ENCODE measurements around the gene RNF34.

DNA sequence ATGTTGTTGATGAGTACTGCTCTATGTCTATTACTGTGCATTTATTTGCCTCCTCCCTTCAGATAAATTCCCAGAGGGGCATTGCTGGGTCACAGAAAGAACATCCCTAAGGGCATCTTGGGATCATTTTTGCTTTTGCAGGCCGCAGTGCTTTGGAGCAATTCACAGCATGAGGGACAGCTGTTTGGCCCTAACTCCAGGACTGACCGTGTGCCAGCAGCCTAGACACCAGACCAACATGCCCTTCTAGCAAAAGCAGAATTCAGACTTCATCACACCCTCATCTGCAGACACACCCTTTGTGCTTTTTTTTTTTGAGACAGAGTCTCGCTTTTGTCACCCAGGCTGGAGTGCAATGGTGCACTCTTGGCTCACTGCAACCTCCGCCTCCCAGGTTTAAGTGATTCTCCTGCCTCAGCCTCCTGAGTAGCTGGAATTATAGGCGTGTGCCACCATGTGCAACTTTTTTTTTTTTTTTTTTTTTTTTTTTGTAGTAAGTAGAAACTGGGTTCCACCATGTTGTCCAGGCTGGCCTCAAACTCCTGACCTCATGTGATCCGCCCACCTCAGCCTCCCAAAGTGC lies 31.0 kb downstream of the RNF34 start:
- TF ChIP-seq TCF12 (IDR thresholded peaks at IDR 0.05; ENCODE audit: low read depth, low read length) = no peak
- TF ChIP-seq POLR2A (IDR thresholded peaks at IDR 0.05; ENCODE audit: control extremely low read depth in 1 of 2, low read depth in 2 of 2, low read length in 2 of 2) = no peak; a peak in 1 of 3 replicates
- TF ChIP-seq, protein P1, sequence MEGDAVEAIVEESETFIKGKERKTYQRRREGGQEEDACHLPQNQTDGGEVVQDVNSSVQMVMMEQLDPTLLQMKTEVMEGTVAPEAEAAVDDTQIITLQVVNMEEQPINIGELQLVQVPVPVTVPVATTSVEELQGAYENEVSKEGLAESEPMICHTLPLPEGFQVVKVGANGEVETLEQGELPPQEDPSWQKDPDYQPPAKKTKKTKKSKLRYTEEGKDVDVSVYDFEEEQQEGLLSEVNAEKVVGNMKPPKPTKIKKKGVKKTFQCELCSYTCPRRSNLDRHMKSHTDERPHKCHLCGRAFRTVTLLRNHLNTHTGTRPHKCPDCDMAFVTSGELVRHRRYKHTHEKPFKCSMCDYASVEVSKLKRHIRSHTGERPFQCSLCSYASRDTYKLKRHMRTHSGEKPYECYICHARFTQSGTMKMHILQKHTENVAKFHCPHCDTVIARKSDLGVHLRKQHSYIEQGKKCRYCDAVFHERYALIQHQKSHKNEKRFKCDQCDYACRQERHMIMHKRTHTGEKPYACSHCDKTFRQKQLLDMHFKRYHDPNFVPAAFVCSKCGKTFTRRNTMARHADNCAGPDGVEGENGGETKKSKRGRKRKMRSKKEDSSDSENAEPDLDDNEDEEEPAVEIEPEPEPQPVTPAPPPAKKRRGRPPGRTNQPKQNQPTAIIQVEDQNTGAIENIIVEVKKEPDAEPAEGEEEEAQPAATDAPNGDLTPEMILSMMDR (IDR thresholded peaks at IDR 0.05; ENCODE audit: control extremely low read depth in 1 of 3, insufficient read depth in 1 of 3, low read depth in 1 of 3, low read length in 3 of 3) = no peak
- TF ChIP-seq POLR2AphosphoS5 (IDR thresholded peaks at IDR 0.05; ENCODE audit: low read depth, low read length) = no peak
- TF ChIP-seq NRF1 (IDR thresholded peaks at IDR 0.05; ENCODE audit: low read depth, low read length) = no peak
- TF ChIP-seq SIRT6 (IDR thresholded peaks at IDR 0.05; ENCODE audit: low read length) = no peak
- TF ChIP-seq CEBPB (IDR thresholded peaks at IDR 0.05; ENCODE audit: low read depth, low read length) = no peak
- TF ChIP-seq EZH2 (IDR thresholded peaks at IDR 0.05; ENCODE audit: low read depth, low read length, severe bottlenecking) = no peak
- no peak for TF ChIP-seq JUND (IDR thresholded peaks at IDR 0.05; ENCODE audit: low read length)
